ENCODE measurements around the gene NPEPPS.

The NPEPPS gene

GRCh38 chr17:47630614-47631013 lies 99.7 kb downstream of the NPEPPS start:
- DNase-seq, result no peak

DNA sequence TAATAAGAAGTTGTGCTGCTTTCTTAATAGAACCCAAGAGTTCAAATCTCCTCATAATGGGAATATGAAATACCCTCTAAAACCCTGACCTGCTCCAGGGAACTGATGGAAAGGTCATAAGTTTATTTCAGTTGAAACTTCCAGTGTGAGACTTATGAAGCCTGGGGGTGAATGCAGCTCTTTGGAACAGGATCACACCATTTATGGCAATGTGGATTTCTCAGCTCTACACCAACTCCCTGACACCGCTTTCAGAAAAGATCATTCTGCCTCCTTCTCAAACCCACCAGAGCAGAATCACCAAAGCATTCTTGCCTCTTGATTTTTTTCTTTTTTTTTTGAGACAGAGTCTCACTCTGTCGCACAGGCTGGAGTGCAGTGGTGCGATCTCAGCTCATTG lies 102.1 kb downstream of the NPEPPS start:
- no peak for DNase-seq

DNA sequence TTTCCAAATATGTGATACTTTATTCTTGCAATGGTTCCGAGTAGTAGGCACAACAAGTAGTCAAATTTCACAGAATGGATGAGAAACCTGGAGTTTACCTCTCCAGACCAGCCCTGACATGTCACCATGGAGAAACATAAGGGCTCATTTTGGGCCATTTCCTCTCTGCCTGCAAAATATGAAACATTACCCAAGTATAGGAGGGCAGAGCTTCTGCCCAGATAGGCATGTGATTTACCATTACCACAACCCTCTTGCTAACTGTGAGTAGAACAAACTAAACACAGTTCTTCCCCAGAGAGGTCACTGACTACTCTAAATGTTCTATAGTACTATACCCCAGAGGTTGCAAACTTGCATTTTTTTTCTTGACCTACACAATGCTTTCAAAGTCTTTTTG lies 103.1 kb downstream of the NPEPPS start:
- DNase-seq, result no peak

GRCh38 chr17:47634870-47635269 lies 104.0 kb downstream of the NPEPPS start:
- no peak for DNase-seq

- DNase-seq, result no peak
Measured at GRCh38 chr17:47635734-47636133, 104.8 kb downstream of the NPEPPS start.

DNA sequence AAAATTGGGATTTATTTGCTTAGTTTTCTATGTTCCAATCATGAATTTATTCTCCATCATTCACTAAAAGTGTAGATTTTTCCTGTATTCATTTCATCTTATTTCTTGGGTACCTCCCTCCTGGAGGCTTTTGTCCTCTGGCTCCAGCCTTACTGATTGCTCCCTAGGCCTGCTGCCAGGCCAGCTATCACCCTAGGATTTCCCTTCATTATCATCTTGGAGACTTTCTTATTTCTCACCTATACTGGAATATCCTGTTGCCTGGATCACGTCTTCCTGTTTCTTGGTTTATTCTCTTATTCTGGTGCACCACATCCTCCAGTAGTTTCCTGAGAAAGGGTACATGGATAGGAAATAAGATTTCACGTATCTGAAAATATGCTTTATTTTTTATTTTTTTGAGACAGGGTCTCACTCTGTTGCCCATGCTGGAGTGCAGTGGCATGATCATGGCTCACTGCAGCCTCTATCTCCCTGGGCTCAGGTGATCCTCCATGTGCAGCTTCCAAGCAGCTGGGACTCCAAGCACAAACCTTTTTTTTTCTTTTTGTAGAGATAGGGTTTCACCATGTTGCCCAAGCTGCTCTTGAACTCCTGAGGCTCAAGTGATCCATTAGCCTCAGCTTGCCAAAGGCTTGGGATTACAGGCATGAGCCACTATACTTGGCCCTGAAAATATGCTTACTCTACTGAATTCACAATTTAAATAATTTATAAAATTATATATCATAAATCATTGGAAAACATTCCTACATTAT lies 105.5 kb downstream of the NPEPPS start:
- no peak for DNase-seq

DNA sequence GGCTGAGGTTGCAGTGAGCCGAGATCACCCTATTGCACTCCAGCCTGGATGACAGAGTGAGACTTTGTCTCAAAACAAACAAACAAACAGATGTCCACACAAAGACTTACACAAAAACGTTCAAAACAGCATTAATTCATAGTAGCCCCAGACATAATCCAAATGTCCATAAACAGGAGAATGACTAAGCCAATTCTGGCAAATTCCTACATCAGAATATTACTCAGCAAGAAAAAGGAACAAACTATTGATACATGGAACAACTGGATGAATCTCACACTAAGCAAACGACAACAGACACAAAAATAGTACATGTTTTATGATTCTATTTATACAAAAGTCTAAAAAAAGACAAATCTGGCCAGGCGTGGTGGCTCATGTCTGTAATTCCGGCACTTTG lies 108.0 kb downstream of the NPEPPS start:
- DNase-seq, result no peak

GRCh38 chr17:47640076-47640475 lies 109.2 kb downstream of the NPEPPS start:
- no peak for DNase-seq

DNA sequence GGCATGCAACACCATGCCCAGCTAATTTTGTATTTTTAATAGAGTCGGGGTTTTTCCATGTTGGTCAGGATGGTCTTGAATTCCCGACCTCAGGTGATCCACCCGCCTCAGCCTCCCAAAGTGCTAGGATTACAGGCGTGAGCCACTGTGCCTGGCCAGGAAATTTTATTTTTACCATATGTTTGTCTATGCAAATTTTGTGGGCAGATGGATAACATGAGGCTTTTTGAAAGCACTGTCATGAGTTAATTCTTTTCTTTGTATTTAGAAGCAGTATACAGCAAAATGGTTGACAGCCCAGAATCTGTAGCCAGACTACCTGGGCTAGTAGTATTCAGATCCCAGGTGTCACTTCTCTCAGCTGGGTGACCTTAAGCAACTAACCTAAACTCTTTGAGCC lies 110.3 kb downstream of the NPEPPS start:
- DNase-seq, result no peak

- DNase-seq, result no peak
Measured at GRCh38 chr17:47643116-47643515, 112.2 kb downstream of the NPEPPS start.

GRCh38 chr17:47644324-47644723 lies 113.4 kb downstream of the NPEPPS start:
- DNase-seq, result no peak

GRCh38 chr17:47649153-47649971 lies 118.5 kb downstream of the NPEPPS start, which contains the start of gene KPNB1:
Gene KPNB1 (plus strand): TSS chr17:47649919. CDS start chr17:47650245, 326 bp downstream.
- peak; percentile 100 for DNase-seq

GRCh38 chr17:47649972-47650524 lies 119.1 kb downstream of the NPEPPS start:
- DNase-seq, result no peak

GRCh38 chr17:47650525-47651522 lies 119.9 kb downstream of the NPEPPS start:
- peak; percentile 97 for DNase-seq

GRCh38 chr17:47651704-47652103 lies 120.8 kb downstream of the NPEPPS start:
- no peak for DNase-seq

- no peak for DNase-seq
Measured at GRCh38 chr17:47652570-47652969, 121.7 kb downstream of the NPEPPS start.

GRCh38 chr17:47653442-47653841 lies 122.5 kb downstream of the NPEPPS start:
- no peak for DNase-seq

DNA sequence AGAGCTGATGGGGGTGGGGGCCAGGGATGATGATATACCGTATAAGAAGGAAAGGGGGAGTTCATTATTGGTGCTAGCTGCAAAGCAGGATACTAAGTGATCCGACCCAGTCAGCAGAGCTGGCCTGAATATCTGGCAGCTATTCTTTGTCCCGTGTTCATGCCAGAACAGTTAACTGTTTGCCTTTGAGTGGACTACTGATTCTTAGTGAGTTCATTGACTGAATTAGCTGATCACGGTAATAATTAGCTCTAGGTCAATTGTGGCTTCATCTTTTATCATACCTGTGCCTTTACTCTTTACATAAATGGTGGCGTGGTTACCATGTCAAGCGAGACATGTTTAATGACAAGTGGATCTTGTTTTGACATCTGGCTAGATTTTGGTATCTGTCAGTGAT lies 124.1 kb downstream of the NPEPPS start:
- DNase-seq, result no peak

- DNase-seq, result no peak
Measured at GRCh38 chr17:47660064-47660492, 129.2 kb downstream of the NPEPPS start.

DNA sequence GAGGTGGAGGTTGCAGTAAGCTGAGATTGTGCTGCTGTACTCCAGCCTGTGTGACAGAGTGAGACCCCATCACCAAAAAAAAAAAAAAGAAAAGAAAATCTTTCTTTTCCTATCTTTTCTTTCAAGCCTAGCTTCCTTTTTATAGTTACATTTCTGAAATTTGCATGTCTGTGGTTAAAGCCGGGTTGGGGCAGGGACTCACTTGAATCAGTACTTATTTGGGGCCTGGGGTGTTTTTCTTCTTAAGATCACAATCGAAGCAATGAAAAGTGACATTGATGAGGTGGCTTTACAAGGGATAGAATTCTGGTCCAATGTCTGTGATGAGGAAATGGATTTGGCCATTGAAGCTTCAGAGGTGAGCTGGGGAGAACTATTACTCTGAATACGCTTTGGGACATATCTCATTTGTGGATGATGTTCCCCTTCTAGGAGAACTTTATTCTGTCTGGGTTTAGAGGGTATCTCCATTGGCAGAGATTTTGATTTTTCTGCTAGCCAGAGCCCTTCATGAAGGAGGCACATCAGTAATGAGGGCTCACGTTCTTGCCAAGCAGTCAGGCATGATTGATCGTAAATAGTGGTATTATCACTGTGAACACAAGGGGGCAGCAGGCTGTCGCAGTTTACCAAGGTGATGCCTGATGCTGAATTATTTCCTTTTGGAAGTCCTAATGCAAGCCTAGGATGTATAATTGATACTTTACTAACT lies 133.2 kb downstream of the NPEPPS start:
- no peak for DNase-seq

DNA sequence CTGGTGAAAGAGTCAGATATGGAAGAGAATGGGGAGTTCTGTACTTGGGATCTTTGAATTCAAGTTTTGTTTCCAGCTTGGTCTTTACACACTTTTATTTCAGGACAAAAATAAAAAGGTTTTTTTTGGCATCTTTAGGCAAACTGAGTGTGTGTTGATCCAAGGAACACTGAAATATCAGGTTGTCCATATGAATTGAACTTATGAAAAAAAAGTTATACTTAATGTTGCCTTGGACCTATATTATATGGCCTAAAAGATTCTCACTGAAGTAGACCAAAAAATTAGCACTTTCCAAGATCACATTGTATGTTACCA lies 133.7 kb downstream of the NPEPPS start:
- DNase-seq, result no peak

DNA sequence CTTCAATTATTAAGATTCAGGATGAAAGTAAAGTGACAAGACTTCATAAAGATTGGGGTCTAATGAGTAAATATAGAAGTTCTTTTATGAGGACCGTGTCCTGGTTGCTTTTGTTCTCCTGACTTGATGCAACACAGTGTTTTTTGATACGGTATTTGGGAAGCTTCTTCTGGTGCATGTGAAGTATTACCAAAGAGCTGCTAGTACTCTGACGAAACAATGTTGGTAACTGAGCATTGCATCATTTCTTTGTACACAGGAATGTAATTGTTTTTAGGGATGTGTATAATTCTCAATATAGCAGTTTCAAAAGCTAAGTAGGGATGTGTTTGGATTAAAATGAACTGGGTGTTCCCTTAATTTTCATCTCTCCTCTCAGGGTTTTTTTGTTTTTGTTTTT lies 134.7 kb downstream of the NPEPPS start:
- DNase-seq, result no peak

All from left hindlimb (tissue), 1 donor.